ENCODE results near the gene INF2. TPM values are rescaled to one million over a fixed set of nuclear protein-coding genes. Genes with fewer than 3 reads are reported as not detected.

Gene INF2
- total RNA-seq, 4 donors from 2014 or later: 187 to 510 (median 205) TPM

DNA sequence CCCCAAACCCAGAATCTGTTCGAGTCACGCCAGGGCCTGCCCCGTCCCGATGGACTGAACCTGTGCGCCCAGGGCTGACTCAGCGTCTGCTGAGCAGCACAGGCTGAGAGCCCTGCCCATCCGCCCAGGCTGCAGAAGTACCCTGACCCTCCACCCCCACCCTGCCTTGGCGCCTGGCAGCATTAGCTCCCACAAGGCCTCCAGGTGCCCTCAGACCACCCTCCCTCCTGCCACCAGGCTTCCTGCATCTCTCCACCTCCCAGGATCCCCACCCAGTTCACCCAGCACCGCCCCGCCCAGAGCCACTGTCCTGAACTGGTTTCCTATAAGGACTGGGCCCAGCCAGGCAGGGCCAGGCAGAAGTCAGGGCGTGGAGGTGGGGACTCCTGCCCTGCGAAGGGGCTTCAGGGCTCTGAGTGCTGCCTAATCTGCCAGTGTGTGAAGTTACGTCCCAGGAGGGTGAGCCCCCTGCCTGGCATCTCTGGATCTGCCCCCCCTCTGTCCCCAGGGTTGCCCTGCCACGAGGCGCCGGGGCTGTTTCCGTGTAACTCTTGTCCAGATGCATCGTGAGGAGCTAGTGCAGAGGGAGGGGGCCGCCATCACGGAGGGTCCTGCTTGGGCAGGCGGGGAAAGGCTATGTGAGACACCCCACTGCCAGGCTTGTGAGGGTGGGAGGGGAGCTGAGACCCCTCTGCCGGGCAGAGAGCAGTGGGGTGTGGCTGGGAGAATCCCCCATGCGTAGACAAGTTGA, 43.7 kb downstream of the INF2 start:
- peak; percentile 81 for DNase-seq
- Histone ChIP-seq H3K36me3 (no peaks in the 10 kb centered on the region), H3K4me3 (no peak overlapping the region), H3K27me3 (no peaks in the 10 kb centered on the region), H3K9me3 (no peaks in the 10 kb centered on the region), H3K27ac (peak overlapping the region in 3 of 4 donors; percentile 47 to 59 (median 52)), H3K4me1 (peaks cover 14 to 31% (median 25%) of the 10 kb centered on the region in 4 donors)
- intact Hi-C loops (cut with DNase I; ENCODE audit: low total_unique reads): no loop called here
- in situ Hi-C loops (cut with MboI; ENCODE audit: low pct_ligation_motif_present in 1 of 4, low pct_unique_long_range_greater_than_20kb in 1 of 4, low sequenced_read_pairs in 3 of 4): no loop called here
- WGBS, 2 donors (ENCODE audit: low coverage in 1 of 2): 40 to 65% methylated on average over 1 to 17 of the region's 23 CpGs
- TF ChIP-seq POLR2A (IDR thresholded peaks at IDR 0.05) (peak; percentile 47), EP300 (IDR thresholded peaks at IDR 0.05; ENCODE audit: low read depth) (no peak), POLR2AphosphoS5 (IDR thresholded peaks at IDR 0.05) (peak in 1 of 3 donors; percentile 9)
- TF ChIP-seq, protein P1, sequence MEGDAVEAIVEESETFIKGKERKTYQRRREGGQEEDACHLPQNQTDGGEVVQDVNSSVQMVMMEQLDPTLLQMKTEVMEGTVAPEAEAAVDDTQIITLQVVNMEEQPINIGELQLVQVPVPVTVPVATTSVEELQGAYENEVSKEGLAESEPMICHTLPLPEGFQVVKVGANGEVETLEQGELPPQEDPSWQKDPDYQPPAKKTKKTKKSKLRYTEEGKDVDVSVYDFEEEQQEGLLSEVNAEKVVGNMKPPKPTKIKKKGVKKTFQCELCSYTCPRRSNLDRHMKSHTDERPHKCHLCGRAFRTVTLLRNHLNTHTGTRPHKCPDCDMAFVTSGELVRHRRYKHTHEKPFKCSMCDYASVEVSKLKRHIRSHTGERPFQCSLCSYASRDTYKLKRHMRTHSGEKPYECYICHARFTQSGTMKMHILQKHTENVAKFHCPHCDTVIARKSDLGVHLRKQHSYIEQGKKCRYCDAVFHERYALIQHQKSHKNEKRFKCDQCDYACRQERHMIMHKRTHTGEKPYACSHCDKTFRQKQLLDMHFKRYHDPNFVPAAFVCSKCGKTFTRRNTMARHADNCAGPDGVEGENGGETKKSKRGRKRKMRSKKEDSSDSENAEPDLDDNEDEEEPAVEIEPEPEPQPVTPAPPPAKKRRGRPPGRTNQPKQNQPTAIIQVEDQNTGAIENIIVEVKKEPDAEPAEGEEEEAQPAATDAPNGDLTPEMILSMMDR (IDR thresholded peaks at IDR 0.05): no peak

DNA sequence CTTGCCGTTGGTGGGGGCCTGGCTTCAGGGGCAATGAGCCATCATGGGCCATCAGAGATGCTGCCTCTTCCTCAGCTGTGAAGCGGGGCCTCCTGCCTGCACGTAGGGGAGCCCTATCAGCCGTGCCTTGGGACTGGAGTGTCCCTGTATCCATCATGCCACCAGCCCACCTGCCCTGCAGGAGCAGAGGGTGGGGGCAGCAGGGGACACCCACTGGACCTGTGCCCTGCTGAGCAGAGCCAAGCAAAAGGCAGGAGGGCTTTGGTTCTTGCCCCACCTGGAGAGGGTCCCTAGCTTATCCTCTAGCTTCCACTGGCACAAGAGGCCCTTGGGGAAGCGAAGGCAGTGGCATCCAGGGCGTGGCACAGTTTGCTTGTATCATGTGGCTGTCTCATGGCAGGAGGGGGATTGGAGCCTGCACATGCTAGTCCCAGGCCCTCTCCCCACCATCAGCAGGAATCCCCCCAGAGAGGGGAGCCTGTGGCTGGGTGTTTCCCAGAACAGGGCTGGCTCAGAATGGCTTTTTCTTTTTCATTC, 44.7 kb downstream of the INF2 start:
- DNase-seq: no peak
- H3K36me3 ChIP-seq: no peaks in the 10 kb centered on the region
- TF ChIP-seq EP300 (IDR thresholded peaks at IDR 0.05; ENCODE audit: low read depth) (no peak), POLR2A (IDR thresholded peaks at IDR 0.05) (no peak), POLR2AphosphoS5 (IDR thresholded peaks at IDR 0.05) (no peak)
- TF ChIP-seq, protein P1 (IDR thresholded peaks at IDR 0.05): no peak
- H3K27ac ChIP-seq: no peak overlapping the region
- WGBS, 2 donors (ENCODE audit: low coverage in 1 of 2): 77% methylated on average over 5 of the region's 6 CpGs; no CpG with 5 or more reads in 1 of the 2 donors
- peaks cover 14 to 31% (median 25%) of the 10 kb centered on the region in 4 donors for H3K4me1 ChIP-seq
- in situ Hi-C loops (cut with MboI; ENCODE audit: low pct_ligation_motif_present in 1 of 4, low pct_unique_long_range_greater_than_20kb in 1 of 4, low sequenced_read_pairs in 3 of 4) (no loop called here), intact Hi-C loops (cut with DNase I; ENCODE audit: low total_unique reads) (no loop called here)
- no peaks in the 10 kb centered on the region for H3K27me3 ChIP-seq
- H3K4me3 ChIP-seq: no peak overlapping the region
- H3K9me3 ChIP-seq: no peaks in the 10 kb centered on the region

DNA sequence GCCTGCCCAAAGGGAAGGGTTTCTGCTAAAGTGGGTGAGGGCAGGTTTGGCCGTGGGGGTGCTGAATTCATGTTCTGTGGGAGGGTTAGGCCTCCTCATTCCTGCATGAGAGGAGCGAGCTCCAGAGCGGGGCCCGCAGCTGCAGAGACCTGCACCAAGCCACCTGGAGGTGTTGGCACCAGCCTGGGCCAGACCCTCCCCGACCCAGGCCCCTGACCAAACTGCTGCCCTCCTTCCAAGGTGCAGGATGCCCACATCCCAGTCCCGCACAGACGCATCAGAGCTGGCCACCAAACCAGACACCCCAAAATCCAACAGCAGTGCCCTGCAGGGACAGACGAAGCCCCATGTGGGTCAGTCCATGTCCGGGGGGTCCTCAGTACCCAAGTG, 45.2 kb downstream of the INF2 start:
- WGBS, 2 donors (ENCODE audit: low coverage in 1 of 2): 93% methylated on average over 8 of the region's 9 CpGs; no CpG with 5 or more reads in 1 of the 2 donors

More for the DNA sequence above, 45.2 kb downstream of the INF2 start:
- no peaks in the 10 kb centered on the region for H3K36me3 ChIP-seq
- H3K4me1 ChIP-seq: peaks cover 14 to 31% (median 25%) of the 10 kb centered on the region in 4 donors
- H3K9me3 ChIP-seq: no peaks in the 10 kb centered on the region
- TF ChIP-seq, protein P1 (IDR thresholded peaks at IDR 0.05): no peak
- TF ChIP-seq EP300 (IDR thresholded peaks at IDR 0.05; ENCODE audit: low read depth) (no peak), POLR2AphosphoS5 (IDR thresholded peaks at IDR 0.05) (no peak), POLR2A (IDR thresholded peaks at IDR 0.05) (no peak)
- no peak for DNase-seq
- peak overlapping the region in 1 of 4 donors; percentile 74 for H3K27ac ChIP-seq
- H3K4me3 ChIP-seq: no peak overlapping the region
- H3K27me3 ChIP-seq: no peaks in the 10 kb centered on the region
- in situ Hi-C loops (cut with MboI; ENCODE audit: low pct_ligation_motif_present in 1 of 4, low pct_unique_long_range_greater_than_20kb in 1 of 4, low sequenced_read_pairs in 3 of 4) (no loop called here), intact Hi-C loops (cut with DNase I; ENCODE audit: low total_unique reads) (no loop called here)

Measured in transverse colon (tissue), 4 donors.